ENCODE results near the gene SLC25A38.
"Not testable (repeated sequence)": the region's sequence is repeated elsewhere in the genome, so short reads cannot be mapped to it uniquely, and the experiment has no call there.

SLC25A38 gene

GRCh38 chr3:39408493-39409372 is 25.6 kb downstream of the SLC25A38 start:
- no peak for DNase-seq

DNA sequence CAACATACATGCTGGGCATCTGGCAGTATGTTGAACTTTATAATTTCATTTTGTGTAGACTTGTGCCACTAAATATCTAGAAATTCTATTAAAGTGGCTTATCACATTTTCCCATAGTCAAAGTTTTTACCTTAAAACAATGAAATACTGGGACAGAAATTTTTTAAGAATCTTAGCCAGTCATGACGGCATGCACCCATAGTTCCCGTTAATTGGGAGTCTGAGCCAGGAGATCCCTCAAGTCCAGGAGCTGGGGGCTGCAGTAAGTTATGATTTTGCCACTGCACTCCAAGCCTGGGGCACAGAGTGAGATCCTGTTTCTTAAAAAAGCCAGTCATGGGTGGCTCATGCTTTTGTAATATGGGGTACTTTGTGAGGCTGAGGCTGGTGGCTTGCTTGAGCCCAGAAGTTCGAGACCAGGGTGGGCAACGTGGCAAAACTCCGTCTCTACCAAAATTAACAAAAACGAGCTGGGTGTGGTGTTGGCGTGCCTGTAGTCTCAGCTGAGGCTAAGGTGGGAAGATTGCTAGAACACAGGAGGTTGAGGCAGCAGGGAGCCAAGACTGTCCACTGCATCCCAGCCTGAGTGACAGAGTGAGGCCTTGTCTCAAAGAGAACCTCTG is 26.5 kb downstream of the SLC25A38 start:
- no peak for DNase-seq

GRCh38 chr3:39410893-39411292 is 27.7 kb downstream of the SLC25A38 start:
- no peak for DNase-seq

DNA sequence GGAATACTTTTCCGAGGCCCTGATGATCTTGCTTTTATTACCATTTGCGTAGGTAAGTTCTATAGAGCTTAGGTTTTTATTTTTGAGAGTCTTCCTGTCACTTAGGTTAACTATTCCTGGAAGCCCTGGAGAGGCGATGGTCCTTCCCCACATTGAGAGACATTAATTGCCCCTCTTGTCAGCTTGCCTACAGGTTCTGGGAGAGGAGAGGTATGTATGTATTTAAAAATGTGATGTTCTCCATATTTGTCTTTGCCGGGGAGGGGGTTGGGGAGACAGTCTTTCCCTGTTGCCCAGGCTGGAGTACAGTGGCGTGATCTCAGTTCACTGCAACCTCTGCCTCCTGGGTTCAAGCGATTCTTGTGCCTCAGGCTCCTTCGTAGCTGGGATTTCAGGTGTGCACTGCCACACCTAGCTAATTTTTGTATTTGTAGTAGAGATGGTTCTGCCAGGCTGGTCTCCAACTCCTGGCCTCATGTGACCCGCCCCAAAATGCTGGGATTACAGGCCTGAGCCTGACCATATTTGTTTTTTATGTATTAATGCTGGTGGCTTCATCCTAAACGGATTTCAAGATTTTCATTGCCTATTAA is 29.6 kb downstream of the SLC25A38 start:
- no peak for DNase-seq

GRCh38 chr3:39413691-39414420 is 30.7 kb downstream of the SLC25A38 start:
- no peak for DNase-seq

GRCh38 chr3:39414421-39414907 is 31.3 kb downstream of the SLC25A38 start:
- no peak for DNase-seq

DNA sequence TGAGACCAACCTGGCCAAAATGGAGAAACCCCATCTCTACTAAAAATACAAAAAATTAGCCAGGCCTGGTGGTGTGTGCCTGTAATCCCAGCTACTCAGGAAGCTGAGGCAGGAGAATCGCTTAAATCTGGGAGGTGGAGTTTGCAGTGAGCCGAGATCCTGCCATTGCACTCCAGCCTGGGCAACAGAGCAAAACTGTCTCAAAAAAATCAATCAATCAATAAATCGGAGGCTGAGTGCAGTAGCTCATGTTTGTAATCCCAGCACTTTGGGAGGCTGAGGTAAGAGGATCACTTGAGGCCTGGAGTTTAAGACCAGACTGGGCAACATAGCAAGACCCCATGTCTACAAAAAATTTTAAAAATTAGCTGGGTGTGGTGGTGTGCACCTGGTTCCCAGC is 32.1 kb downstream of the SLC25A38 start:
- DNase-seq, result not testable (repeated sequence)

DNA sequence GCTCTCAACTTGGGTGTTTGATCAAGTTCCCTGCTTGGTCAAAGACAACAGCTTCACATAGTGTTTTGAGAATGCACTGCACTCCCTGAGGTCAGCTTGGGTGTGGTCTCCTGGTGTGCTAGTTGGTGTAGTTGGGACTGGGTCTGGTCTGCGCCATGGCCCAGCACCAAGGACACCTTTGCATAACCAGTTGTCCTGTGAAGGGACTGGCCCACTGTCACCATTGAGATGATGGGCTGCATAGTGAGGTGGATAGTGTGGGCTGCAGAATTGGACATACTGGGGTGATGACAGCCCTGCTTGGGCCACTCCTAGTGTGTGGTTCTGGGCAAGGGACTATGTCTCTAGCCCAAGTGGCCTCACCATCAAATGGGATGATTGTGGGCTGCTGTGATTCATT is 32.8 kb downstream of the SLC25A38 start:
- no peak for DNase-seq

- DNase-seq, result not testable (repeated sequence)
Observed at GRCh38 chr3:39416998-39417397, 33.8 kb downstream of the SLC25A38 start.

DNA sequence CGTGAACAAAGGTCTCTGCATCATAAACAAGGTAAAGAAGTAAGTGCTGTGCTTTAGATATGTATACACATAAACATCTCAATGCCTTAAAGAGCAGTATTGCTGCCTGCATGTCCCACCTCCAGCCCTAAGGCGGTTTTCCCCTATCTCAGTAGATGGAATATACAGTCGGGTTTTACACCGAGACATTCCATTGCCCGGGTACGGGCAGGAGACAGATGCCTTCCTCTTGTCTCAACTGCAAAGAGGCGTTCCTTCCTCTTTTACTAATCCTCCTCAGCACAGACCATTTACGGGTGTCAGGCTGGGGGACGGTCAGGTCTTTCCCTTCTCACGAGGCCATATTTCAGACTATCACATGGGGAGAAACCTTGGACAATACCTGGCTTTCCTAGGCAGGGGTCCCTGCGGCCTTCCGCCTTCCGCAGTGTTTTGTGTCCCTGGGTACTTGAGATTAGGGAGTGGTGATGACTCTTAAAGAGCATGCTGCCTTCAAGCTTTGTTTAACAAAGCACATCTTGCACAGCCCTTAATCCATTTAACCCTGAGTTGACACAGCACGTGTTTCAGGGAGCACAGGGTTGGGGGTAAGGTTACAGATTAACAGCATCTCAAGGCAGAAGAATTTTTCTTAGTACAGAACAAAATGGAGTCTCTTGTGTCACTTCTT is 35.5 kb downstream of the SLC25A38 start:
- not testable (repeated sequence) for DNase-seq

GRCh38 chr3:39419742-39420315 is 36.7 kb downstream of the SLC25A38 start:
- no peak for DNase-seq

DNA sequence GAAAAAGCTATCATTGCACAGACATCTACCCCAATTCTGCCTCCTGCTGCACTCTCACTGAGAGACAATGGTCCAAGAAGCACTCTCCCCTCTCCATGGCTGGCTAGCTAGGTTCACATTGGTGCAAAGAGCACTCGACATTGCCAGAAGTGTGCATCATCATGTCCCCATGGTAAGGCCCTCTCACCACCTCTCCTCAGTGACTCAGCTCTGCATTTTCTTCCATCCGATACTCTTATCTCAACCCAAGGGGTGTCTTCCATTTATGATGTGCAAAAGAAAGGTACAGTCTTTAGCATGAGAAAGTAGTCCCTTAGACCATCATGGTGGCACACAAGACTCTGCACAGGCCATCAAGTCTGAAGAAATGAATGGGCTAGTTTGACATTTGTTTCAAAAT is 37.4 kb downstream of the SLC25A38 start:
- no peak for DNase-seq

GRCh38 chr3:39423436-39423970 is 40.3 kb downstream of the SLC25A38 start:
- no peak for DNase-seq

- DNase-seq, result no peak
Observed at GRCh38 chr3:39426312-39426711, 43.1 kb downstream of the SLC25A38 start.

DNA sequence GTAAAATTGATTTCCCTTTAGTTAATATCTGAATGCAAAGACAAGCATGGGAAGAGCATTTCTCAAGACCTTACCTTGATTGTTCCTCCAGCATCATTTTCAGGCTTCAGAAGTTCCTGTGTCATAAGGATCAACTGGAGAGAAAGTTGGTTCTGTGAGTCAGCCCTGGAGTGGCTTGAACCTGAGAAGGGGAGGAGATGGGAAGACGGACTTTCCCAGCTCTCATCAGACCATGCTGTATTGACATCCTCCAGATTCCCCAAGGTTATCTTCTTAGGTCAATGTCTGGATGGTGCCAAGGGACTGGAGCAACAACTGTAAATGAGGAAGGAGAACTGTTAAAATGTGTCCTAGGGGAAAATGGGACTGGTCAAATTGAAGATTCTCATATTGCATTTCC is 44.3 kb downstream of the SLC25A38 start:
- no peak for DNase-seq

DNA sequence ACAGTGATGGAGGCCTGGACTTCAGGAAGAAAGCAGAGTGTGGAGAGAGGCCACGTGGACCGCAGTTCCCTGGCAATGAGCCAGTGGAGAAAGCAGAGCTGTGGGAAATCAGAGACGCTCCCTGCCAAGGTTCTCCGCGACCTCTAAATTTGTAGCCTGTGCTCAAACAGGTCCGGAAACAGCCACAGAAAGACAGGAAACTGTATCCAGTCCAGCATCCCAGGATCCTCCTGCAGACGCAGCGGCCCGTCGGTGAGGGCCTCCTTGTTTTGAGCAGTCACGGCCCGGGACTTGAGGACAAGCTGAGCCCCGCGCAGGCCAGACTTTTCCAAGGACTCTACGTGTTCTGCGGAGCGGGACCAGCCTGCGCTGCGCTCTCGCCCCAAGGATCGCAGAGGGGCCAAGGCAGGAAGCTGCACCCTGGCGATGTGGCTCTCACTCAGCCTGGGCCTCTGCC is 45.6 kb downstream of the SLC25A38 start:
- DNase-seq, result no peak

- DNase-seq, result no peak
Observed at GRCh38 chr3:39429466-39429865, 46.3 kb downstream of the SLC25A38 start.

DNA sequence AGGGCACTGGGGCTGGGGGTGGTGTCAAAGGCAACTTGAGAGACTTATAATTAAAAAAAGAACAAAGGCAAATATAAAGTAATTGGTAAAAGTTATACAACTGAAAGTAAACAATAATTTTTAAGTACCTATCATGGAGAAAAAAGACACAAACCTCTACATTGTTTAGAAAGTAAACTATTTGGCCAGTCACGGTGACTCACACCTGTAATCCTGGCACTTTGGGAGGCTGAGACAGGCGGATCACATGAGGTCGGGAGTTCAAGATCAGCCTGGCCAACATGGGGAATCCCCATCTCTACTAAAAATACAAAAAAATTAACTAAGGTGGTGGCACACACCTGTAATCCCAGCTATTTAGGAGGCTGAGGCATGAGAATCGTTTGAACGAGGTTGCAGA is 49.2 kb downstream of the SLC25A38 start:
- DNase-seq, result no peak

DNA sequence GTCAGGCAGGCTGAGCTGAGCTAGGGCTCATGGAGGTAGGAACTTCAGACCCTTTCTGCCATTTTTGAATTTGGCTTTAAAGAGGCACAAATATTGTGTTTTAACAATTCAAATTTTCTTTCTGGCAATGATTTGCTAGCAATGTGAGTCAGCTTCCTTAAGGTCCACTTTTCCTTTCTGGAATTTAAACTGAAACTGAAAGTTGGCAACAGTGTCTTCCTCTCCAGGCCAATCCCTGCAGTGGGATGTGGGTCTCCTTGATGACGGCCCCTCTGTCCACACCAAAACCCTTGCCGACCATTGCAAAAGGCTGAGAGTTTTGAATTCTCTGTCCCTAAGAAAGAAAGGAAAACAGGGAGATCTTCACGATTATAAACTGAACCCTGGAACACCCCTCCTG is 50.5 kb downstream of the SLC25A38 start:
- DNase-seq, result no peak

DNA sequence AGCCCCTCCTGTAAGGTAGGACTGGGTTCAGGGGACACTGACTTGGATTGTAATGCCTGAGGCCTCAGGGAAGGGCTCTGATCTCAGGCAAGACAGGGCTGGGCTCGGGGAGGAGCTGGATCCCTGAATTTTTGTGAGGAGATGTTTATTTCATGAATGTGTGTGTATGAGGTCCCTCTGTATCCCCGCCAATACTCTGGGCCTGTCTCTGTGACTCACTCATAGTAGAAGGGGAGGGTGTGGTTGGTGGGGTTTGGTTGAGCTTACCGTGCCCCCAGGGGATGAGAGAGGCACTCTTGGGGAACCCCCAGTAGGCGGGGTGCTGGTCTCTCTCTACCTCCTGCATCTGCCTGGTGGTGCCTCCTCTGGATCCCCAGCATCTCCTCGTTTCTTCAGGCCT is 51.4 kb downstream of the SLC25A38 start:
- DNase-seq, result no peak

DNA sequence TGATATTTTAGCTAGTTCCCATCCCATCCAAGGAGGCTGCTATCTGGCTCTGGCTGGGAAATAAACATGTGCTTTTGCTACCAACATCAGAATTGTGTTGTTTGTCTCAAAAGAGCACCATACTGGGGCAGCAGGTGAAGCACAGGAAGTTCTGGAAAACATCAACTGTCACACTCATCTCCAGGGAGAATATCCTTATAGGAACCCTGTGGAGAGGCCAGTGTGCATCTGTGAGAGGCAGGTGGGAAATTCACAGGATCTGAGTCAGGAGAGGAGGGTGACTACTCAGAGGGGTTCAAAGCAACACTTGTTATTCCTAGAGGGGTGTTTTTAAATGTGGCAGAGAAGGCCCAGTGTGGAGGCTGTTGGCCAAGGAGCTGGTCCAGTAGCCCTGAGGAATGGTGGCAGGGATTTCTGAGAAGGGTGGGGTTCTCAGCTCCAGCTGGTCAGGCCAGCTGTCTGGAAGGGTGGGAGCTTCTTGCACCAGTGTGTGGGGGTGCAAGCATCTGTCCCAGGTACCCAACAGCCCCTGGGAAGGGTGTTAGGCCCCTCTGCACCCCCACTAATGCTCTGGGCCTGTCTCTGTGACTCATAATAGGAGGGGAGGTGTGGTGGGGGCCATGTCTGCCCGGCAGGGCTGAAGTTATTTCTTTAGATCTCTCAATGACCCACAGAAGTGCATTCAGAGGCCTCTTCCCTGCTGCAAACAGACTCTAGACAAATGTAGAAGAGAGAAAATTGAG is 52.0 kb downstream of the SLC25A38 start:
- DNase-seq, result no peak
